Panc1 (cell line): ENCODE data around the gene PRDM5.

Experiments used
- POLR2AphosphoS5 ChIP-seq: IDR thresholded peaks from 2 replicates; pipeline ENCODE4 v1.6.1; 2012; ENCODE audit warnings: mild to moderate bottlenecking, low read depth, low read length, moderate library complexity
- SIN3A ChIP-seq: IDR thresholded peaks from 2 replicates; pipeline ENCODE4 v1.6.1; 2012; ENCODE audit warnings: low read depth, mild to moderate bottlenecking, low read length, moderate library complexity, borderline replicate concordance; ENCODE audit not compliant: insufficient read depth
- TCF7L2 ChIP-seq: IDR thresholded peaks from 2 replicates; pipeline ENCODE4 v1.6.1; 2011; ENCODE audit warnings: mild to moderate bottlenecking, low read depth, low read length, inconsistent platforms
- TF ChIP-seq, protein P1 (sequence below), 2 experiments: IDR thresholded peaks; 2 replicates each; pipeline ENCODE4 v1.6.1; 2011 to 2012; ENCODE audit warnings: low read depth in 2 of 2, control low read depth in 1 of 2, low read length in 1 of 2, mild to moderate bottlenecking in 1 of 2, moderate library complexity in 1 of 2; ENCODE audit not compliant: insufficient read depth in 1 of 2
- TF ChIP-seq, protein P2 (sequence below): fragments of 450-650 bp; IDR thresholded peaks from 2 replicates; pipeline ENCODE4 v1.5.1; 2017; ENCODE audit warnings: mild to moderate bottlenecking

DNA sequence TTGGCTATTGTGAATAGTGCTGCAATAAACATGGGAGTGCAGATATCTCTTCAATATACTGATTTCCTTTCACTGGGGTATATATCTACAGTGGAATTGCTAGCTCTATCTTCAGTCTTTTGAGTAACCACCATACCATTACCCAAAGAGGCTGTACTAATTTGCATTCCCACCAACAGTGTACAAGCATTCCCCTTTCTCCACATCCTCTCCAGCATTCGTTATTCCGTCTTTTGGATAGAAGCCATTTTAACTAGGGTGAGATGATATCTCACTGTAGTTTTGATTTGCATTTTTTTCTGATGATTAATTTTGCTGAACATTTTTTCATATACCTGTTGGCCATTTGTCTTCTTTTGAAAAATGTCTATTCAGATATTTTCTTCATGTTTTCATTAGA lies 110.3 kb downstream of the PRDM5 start:
- no peak for TF ChIP-seq SIN3A
- TF ChIP-seq, protein P1, sequence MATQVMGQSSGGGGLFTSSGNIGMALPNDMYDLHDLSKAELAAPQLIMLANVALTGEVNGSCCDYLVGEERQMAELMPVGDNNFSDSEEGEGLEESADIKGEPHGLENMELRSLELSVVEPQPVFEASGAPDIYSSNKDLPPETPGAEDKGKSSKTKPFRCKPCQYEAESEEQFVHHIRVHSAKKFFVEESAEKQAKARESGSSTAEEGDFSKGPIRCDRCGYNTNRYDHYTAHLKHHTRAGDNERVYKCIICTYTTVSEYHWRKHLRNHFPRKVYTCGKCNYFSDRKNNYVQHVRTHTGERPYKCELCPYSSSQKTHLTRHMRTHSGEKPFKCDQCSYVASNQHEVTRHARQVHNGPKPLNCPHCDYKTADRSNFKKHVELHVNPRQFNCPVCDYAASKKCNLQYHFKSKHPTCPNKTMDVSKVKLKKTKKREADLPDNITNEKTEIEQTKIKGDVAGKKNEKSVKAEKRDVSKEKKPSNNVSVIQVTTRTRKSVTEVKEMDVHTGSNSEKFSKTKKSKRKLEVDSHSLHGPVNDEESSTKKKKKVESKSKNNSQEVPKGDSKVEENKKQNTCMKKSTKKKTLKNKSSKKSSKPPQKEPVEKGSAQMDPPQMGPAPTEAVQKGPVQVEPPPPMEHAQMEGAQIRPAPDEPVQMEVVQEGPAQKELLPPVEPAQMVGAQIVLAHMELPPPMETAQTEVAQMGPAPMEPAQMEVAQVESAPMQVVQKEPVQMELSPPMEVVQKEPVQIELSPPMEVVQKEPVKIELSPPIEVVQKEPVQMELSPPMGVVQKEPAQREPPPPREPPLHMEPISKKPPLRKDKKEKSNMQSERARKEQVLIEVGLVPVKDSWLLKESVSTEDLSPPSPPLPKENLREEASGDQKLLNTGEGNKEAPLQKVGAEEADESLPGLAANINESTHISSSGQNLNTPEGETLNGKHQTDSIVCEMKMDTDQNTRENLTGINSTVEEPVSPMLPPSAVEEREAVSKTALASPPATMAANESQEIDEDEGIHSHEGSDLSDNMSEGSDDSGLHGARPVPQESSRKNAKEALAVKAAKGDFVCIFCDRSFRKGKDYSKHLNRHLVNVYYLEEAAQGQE (IDR thresholded peaks at IDR 0.05; ENCODE audit: insufficient read depth in 1 of 2, low read depth in 2 of 2, low read length in 1 of 2), result no peak
- TF ChIP-seq, protein P2, sequence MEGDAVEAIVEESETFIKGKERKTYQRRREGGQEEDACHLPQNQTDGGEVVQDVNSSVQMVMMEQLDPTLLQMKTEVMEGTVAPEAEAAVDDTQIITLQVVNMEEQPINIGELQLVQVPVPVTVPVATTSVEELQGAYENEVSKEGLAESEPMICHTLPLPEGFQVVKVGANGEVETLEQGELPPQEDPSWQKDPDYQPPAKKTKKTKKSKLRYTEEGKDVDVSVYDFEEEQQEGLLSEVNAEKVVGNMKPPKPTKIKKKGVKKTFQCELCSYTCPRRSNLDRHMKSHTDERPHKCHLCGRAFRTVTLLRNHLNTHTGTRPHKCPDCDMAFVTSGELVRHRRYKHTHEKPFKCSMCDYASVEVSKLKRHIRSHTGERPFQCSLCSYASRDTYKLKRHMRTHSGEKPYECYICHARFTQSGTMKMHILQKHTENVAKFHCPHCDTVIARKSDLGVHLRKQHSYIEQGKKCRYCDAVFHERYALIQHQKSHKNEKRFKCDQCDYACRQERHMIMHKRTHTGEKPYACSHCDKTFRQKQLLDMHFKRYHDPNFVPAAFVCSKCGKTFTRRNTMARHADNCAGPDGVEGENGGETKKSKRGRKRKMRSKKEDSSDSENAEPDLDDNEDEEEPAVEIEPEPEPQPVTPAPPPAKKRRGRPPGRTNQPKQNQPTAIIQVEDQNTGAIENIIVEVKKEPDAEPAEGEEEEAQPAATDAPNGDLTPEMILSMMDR, result no peak
- TF ChIP-seq POLR2AphosphoS5, result no peak
- no peak for TF ChIP-seq TCF7L2
